Caco-2 (cell line): ENCODE results near the gene PCYOX1L. TPM values are rescaled to one million over a fixed set of nuclear protein-coding genes. Genes with fewer than 3 reads are reported as not detected.

Experiments
- BruUV-seq: library from RNA; stranded (reverse); fragments of 400-500 nt; replicated peaks from 2 replicates; lab custom pipeline; 2021; lab: Mats Ljungman, UMichigan
- CTCF ChIA-PET: fragments of 300-600 bp; sonication (Branson Sonifier 250); formaldehyde crosslinking; loops from one replicate; lab custom pipeline; 2022; ENCODE audit warnings: antibody characterized with exemption; lab: Charles Lee
- POLR2A ChIA-PET: fragments of 300-600 bp; sonication (Branson Sonifier 250); formaldehyde crosslinking; loops from one replicate; lab custom pipeline; 2022; ENCODE audit warnings: antibody characterized with exemption; lab: Charles Lee
- DNase-seq, 2 experiments: peaks; one replicate each; pipeline versions ENCODE4 v3.0.0 to v3.0.0-alpha.2; 2020 to 2022
- H3K27me3 ChIP-seq: replicated peaks from 2 replicates; pipeline ENCODE4 v1.6.0; 2011; ENCODE audit warnings: low read length; ENCODE audit not compliant: control insufficient read depth, insufficient read depth
- H3K36me3 ChIP-seq: 2 replicates; pipeline ENCODE4 v1.5.1; 2011; ENCODE audit warnings: low read length; ENCODE audit not compliant: control insufficient read depth, insufficient read depth
- H3K4me1 ChIP-seq: fragments of 250-450 bp; sonication (Bioruptor Pico); 2 replicates; pipeline ENCODE4 v1.5.1; 2020; ENCODE audit warnings: mild to moderate bottlenecking
- H3K4me3 ChIP-seq: 2 replicates; pipeline ENCODE4 v1.5.1; 2011; ENCODE audit warnings: low read depth, mild to moderate bottlenecking, control low read depth, low read length
- H3K9me3 ChIP-seq: fragments of 250-450 bp; sonication (Bioruptor Pico); 2 replicates; pipeline ENCODE4 v1.5.1; 2020; ENCODE audit warnings: mild to moderate bottlenecking, moderate library complexity
- H3K27ac Mint-ChIP-seq: one replicate; pipeline ENCODE4 v1.8.0; 2022; ENCODE audit warnings: mixed read lengths; ENCODE audit not compliant: unreplicated experiment
- H3K27me3 Mint-ChIP-seq: one replicate; pipeline ENCODE4 v1.8.0; 2022; ENCODE audit warnings: mixed read lengths; ENCODE audit not compliant: insufficient read depth, unreplicated experiment
- H3K36me3 Mint-ChIP-seq: one replicate; pipeline ENCODE4 v1.8.0; 2022; ENCODE audit warnings: mild to moderate bottlenecking, mixed read lengths; ENCODE audit not compliant: insufficient read depth, unreplicated experiment
- H3K4me1 Mint-ChIP-seq: one replicate; pipeline ENCODE4 v1.8.0; 2022; ENCODE audit warnings: low read depth, mixed read lengths; ENCODE audit not compliant: unreplicated experiment
- H3K4me3 Mint-ChIP-seq: one replicate; pipeline ENCODE4 v1.8.0; 2022; ENCODE audit warnings: mild to moderate bottlenecking, moderate library complexity, mixed read lengths; ENCODE audit not compliant: unreplicated experiment
- H3K9me3 Mint-ChIP-seq: one replicate; pipeline ENCODE4 v1.8.0; 2022; ENCODE audit warnings: mixed read lengths; ENCODE audit not compliant: unreplicated experiment
- CTCF ChIP-seq, 2 experiments: fragments of 200-600 bp in 1 of 2; IDR thresholded peaks; 1 replicate in 1 of 2; 2 replicates in 1 of 2; pipeline versions ENCODE4 v1.5.1 to v1.8.0; 2011 to 2022; ENCODE audit warnings: antibody characterized with exemption in 1 of 2, control low read depth in 1 of 2, inconsistent platforms in 1 of 2, low read depth in 1 of 2, low read length in 1 of 2, mild to moderate bottlenecking in 1 of 2, moderate library complexity in 1 of 2; ENCODE audit not compliant: insufficient read depth in 1 of 2, severe bottlenecking in 1 of 2, unreplicated experiment in 1 of 2
- intact Hi-C: fragments of 100-400 bp; cut with micrococcal nuclease; formaldehyde crosslinking; loops from one replicate; pipeline ENCODE4 v1.10.0; 2022; ENCODE audit not compliant: unreplicated experiment
- total RNA-seq: library from RNA; stranded (reverse); gene quantifications from 2 replicates; pipeline ENCODE4 v1.2.3, GENCODE V29; 2022

PCYOX1L gene
- total RNA-seq, 1 experiment from 2014 or later: 10.4 TPM

GRCh38 chr5:149325894-149326293 lies 32.0 kb upstream of the PCYOX1L start:
- Mint-ChIP-seq H3K4me3 (no peak overlapping the region), H3K36me3 (no peaks in the 10 kb centered on the region), H3K27me3 (no peaks in the 10 kb centered on the region), H3K4me1 (peaks cover 2% of the 10 kb centered on the region), H3K27ac (no peak overlapping the region), H3K9me3 (no peaks in the 10 kb centered on the region)
- DNase-seq: no peak
- Histone ChIP-seq H3K36me3 (no peaks in the 10 kb centered on the region), H3K27me3 (no peaks in the 10 kb centered on the region), H3K9me3 (no peaks in the 10 kb centered on the region), H3K4me1 (peaks cover 15% of the 10 kb centered on the region), H3K4me3 (no peak overlapping the region)
- intact Hi-C loops: no loop called here
- no peak for TF ChIP-seq CTCF (IDR thresholded peaks at IDR 0.05; ENCODE audit: insufficient read depth in 1 of 2, low read depth in 1 of 2, low read length in 1 of 2, severe bottlenecking in 1 of 2, unreplicated experiment in 1 of 2)
- POLR2A ChIA-PET: no interaction called here
- BruUV-seq: no TSS peak
- CTCF ChIA-PET: interaction anchor here (0.6 kb wide), 1 partner anchor 17 kb away, joined by 3 read pairs; no protein-coding TSS in a partner anchor

GRCh38 chr5:149326611-149327010 lies 31.2 kb upstream of the PCYOX1L start:
- no peaks in the 10 kb centered on the region for H3K27me3 ChIP-seq
- no peak for DNase-seq
- Mint-ChIP-seq H3K9me3 (no peaks in the 10 kb centered on the region), H3K27me3 (no peaks in the 10 kb centered on the region), H3K27ac (no peak overlapping the region), H3K4me1 (no peaks in the 10 kb centered on the region), H3K36me3 (no peaks in the 10 kb centered on the region), H3K4me3 (no peak overlapping the region)
- intact Hi-C loops: no loop called here
- no peak overlapping the region for H3K4me3 ChIP-seq
- BruUV-seq: no TSS peak
- H3K36me3 ChIP-seq: no peaks in the 10 kb centered on the region
- ChIA-PET POLR2A (no interaction called here), CTCF (no interaction called here)
- peaks cover 11% of the 10 kb centered on the region for H3K4me1 ChIP-seq
- no peak for TF ChIP-seq CTCF (IDR thresholded peaks at IDR 0.05; ENCODE audit: insufficient read depth in 1 of 2, low read depth in 1 of 2, low read length in 1 of 2, severe bottlenecking in 1 of 2, unreplicated experiment in 1 of 2)
- H3K9me3 ChIP-seq: no peaks in the 10 kb centered on the region

- Mint-ChIP-seq H3K27me3 (peaks cover 2% of the 10 kb centered on the region), H3K4me3 (no peak overlapping the region), H3K36me3 (no peaks in the 10 kb centered on the region), H3K4me1 (no peaks in the 10 kb centered on the region), H3K27ac (no peak overlapping the region), H3K9me3 (no peaks in the 10 kb centered on the region)
- no peaks in the 10 kb centered on the region; the same call in 1 of the 2 replicates for H3K4me1 ChIP-seq
- no peak for TF ChIP-seq CTCF (IDR thresholded peaks at IDR 0.05; ENCODE audit: insufficient read depth in 1 of 2, low read depth in 1 of 2, low read length in 1 of 2, severe bottlenecking in 1 of 2, unreplicated experiment in 1 of 2)
- H3K9me3 ChIP-seq: no peaks in the 10 kb centered on the region
- CTCF ChIA-PET: no interaction called here
- no peak overlapping the region for H3K4me3 ChIP-seq
- intact Hi-C loops: no loop called here
- no TSS peak for BruUV-seq
- H3K27me3 ChIP-seq: no peaks in the 10 kb centered on the region
- DNase-seq: no peak
- no peaks in the 10 kb centered on the region for H3K36me3 ChIP-seq
- POLR2A ChIA-PET: no interaction called here
Measured at GRCh38 chr5:149328177-149328576, 29.7 kb upstream of the PCYOX1L start.
